ENCODE data around the gene LASP1.
"Not testable (repeated sequence)": the region's sequence is repeated elsewhere in the genome, so short reads cannot be mapped to it uniquely, and the experiment has no call there.

Gene LASP1

DNA sequence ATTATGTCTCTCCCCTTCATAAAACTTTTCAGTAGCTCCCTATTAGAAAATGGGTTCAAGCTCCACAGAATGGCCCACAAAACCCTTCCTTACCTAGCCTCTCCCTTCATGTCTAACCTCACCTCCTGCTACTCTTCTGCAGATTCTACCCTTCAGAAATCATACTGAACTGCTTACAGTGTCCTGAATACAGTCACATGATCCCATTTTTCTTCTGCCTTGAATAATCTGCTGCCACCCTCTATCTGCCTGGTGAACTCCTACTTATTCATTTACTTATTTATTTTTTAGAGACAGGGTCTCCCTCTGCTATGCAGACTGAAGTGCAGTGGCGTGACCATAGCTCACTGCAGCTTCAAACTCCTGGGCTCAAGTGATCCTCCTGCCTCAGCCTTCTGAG lies 70.5 kb downstream of the LASP1 start:
- DNase-seq = no peak

- no peak for DNase-seq
Measured at GRCh38 chr17:38942696-38943334, 73.0 kb downstream of the LASP1 start.

DNA sequence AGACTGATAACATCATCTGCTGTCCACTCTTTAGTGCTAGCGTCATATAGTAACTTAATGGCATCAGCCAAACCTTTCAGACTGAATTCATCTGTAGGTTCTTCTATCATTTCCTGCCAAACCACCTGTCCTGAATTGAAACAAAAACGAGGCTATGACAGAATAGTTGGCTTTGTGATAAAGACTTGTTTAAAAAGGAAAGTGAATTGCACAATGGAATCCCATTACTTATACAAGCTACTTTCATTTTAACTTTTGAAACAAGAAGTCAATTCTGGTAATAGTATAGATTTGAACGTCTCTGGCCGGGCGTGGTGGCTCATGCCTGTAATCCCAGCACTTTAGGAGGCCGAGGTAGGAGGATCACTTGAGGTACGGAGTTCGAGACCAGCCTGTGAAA lies 73.7 kb downstream of the LASP1 start:
- DNase-seq = no peak

GRCh38 chr17:38947189-38947588 lies 77.3 kb downstream of the LASP1 start:
- no peak for DNase-seq

DNA sequence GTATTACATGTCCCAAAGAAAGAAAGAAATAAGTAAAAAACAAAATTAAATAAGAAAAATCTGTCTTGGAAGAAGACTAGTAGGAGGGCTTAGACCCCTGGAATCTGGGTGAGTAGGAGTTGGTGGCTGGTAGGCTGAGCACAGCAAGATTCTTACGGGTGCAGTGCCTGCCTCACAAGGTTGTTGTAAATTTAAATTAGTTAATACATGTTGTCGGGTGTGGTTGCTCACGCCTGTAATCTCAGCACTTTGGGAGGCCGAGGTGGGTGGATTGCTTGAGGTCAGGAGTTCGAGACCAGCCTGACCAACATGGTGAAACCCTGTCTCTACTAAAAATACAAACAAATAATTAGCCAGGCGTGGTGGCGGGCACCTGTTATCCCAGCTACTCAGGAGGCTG lies 83.9 kb downstream of the LASP1 start:
- DNase-seq = not testable (repeated sequence)

DNA sequence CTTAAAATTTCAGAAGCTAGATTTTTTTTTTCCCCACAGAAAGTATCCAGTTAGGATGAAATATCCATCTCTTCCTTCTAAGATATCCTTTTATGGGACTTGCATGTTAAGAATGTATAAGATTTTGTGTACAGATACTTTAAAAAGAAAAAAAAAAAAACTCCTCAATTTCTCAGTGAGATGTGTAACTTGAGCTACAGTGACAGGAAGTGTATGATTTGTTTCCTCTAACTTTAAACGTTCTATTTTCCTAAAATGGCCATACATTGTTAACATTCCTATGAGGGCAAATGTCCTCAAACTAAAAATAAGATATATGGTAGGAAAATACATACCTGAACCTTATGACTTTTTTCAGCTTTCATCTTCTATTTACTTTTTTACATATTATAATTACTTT lies 88.5 kb downstream of the LASP1 start:
- DNase-seq = no peak

DNA sequence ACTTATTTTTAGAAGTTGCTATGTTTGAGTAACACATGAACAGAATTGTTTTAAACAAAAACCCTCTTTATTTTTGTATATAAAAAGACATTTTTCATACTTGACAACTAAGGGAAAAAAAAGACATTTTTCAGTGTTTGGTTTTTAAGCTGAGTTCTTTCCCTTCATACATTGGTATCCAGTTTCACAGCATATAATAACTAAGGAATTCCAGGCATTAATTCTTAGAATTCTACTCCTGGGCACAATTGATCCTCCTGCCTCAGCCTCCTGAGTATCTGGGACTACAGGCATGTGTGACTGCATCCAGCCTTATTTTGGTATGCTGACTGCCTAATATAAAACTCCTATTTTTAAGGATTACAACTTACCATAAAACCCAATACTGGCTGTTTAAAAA lies 88.9 kb downstream of the LASP1 start:
- DNase-seq = no peak

DNA sequence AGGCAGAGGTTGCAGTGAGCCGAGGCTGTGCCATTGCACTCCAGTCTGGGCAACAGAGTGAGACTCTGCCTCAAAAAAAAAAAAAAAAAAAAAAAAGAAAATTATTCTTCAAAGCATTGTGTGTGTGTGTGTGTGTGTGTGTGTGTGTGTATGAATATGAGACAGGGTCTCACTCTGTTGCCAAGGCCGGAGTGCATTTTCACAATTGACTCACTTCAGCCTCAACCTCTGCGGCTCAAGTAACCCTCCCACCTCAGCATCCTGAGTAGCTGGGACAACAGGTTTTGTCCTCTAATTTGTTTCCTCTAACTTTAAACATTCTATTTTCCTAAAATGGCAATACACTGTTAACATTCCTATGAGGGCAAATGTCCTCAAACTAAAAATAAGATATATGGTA lies 89.7 kb downstream of the LASP1 start:
- no peak for DNase-seq

GRCh38 chr17:38960402-38960801 lies 90.5 kb downstream of the LASP1 start:
- DNase-seq = no peak

DNA sequence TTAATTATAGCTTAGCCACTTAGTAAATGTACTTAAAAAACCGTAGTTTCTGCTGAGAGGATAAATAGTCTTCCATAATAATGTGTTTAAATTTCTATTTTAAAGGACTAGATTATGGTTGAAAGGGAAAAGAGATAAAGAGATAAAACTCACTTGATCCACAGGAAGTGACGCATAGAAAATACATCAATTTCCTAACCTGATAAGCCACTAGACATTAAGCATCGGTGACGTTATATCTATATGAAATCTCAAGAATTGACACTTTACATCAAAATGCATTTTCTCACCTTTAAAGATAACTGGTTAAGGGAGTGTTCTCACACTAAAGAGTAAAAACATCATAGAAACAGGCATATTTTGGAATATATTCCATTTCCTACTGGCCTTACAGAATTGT lies 91.6 kb downstream of the LASP1 start:
- DNase-seq = no peak

DNA sequence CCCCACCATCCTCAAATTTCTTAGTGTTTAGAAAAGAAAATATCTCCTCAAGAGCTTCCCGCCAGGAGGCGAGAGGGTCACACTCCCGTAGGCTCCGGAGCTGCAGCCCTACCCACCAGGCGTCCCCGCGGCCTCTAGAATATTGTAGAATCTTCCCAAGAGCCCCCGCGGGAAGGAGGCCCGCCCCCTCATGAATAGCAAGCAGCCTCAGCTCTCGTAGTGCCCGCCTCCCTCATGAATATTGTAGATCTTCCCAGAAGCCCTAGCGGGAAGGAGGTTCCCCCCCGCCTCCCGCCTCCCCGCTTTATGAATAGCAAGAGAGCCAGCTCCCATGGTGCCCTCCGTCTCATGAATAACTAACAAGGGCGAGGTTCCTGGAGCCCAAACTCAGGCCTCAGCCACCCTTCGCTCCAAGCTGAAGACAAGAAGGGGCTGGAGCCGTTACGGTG lies 97.5 kb downstream of the LASP1 start, which contains the start of gene FBXO47:
Gene FBXO47, minus strand, starts transcription at position 114 of the 449 bp plus-strand sequence. CDS start 4,378 bp downstream, outside the sequence.
- no peak for DNase-seq

- DNase-seq = no peak
Measured at GRCh38 chr17:38969281-38969680, 99.4 kb downstream of the LASP1 start.

- DNase-seq = no peak
Measured at GRCh38 chr17:38970128-38970527, 100.3 kb downstream of the LASP1 start.

DNA sequence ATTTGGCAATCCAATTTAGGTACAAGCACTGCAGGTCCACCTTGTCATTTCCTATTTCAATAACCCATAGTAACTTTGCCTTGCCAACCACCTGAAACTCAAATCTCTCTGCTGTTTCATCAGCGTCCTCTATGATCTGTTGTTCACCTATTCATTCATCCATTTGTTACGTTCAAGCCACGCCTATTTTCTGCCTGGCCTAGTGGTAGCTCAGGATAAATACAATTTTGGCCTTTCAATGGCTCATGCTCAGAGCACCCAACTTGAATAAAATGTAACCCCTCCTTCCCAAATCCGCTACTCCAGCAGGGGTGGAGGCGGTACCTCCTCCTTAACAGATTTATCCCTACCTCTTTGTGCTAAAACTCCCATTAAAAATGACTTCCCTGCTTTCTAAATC lies 100.9 kb downstream of the LASP1 start:
- no peak for DNase-seq

All from NCI-H2107 (cell line).